IPS-18a (cell line): Measurements from ENCODE around the gene MRPL33.
"Not testable (repeated sequence)": the region's sequence is repeated elsewhere in the genome, so short reads cannot be mapped to it uniquely, and the experiment has no call there.

Source experiments
- H3K27ac ChIP-seq: one replicate; pipeline ENCODE4 v1.5.1; 2013; ENCODE audit warnings: low read length
- H3K27me3 ChIP-seq: one replicate; pipeline ENCODE4 v1.6.1; 2013; ENCODE audit warnings: mild to moderate bottlenecking, low read length; ENCODE audit not compliant: control insufficient read depth, insufficient read depth
- H3K36me3 ChIP-seq: one replicate; pipeline ENCODE4 v1.6.1; 2013; ENCODE audit warnings: low read depth, low read length; ENCODE audit not compliant: control insufficient read depth
- H3K4me1 ChIP-seq: one replicate; pipeline ENCODE4 v1.6.1; 2013; ENCODE audit warnings: low read depth, low read length; ENCODE audit not compliant: control insufficient read depth
- H3K4me3 ChIP-seq: one replicate; pipeline ENCODE4 v1.5.1; 2013; ENCODE audit warnings: low read length
- H3K9ac ChIP-seq: one replicate; pipeline ENCODE4 v1.6.1; 2013; ENCODE audit warnings: mild to moderate bottlenecking, low read length, moderate library complexity
- H3K9me3 ChIP-seq: one replicate; pipeline ENCODE4 v1.6.1; 2013; ENCODE audit warnings: low read depth, low read length; ENCODE audit not compliant: control insufficient read depth

MRPL33 gene

GRCh38 chr2:27730980-27731691, 40.4 kb upstream of the MRPL33 start:
- no peak overlapping the region for H3K27ac ChIP-seq
- H3K4me3 ChIP-seq, result no peak overlapping the region
- H3K9me3 ChIP-seq, result no peaks in the 10 kb centered on the region
- H3K27me3 ChIP-seq, result no peaks in the 10 kb centered on the region
- peaks cover 9% of the 10 kb centered on the region for H3K4me1 ChIP-seq
- no peak overlapping the region for H3K9ac ChIP-seq
- H3K36me3 ChIP-seq, result no peaks in the 10 kb centered on the region

GRCh38 chr2:27734305-27734704, 37.2 kb upstream of the MRPL33 start:
- no peak overlapping the region for H3K27ac ChIP-seq
- no peaks in the 10 kb centered on the region for H3K9me3 ChIP-seq
- no peak overlapping the region for H3K4me3 ChIP-seq
- no peak overlapping the region for H3K9ac ChIP-seq
- no peaks in the 10 kb centered on the region for H3K36me3 ChIP-seq
- no peaks in the 10 kb centered on the region for H3K27me3 ChIP-seq
- peaks cover 9% of the 10 kb centered on the region for H3K4me1 ChIP-seq

GRCh38 chr2:27735263-27735904, 36.1 kb upstream of the MRPL33 start:
- H3K27ac ChIP-seq, result no peak overlapping the region
- peak overlapping the region; percentile 61 for H3K9ac ChIP-seq
- H3K4me3 ChIP-seq, result peak overlapping the region; percentile 63

GRCh38 chr2:27736031-27736889, 35.3 kb upstream of the MRPL33 start:
- peaks cover 2% of the 10 kb centered on the region for H3K9me3 ChIP-seq
- H3K36me3 ChIP-seq, result no peaks in the 10 kb centered on the region
- no peak overlapping the region for H3K27ac ChIP-seq
- peak overlapping the region; percentile 61 for H3K9ac ChIP-seq
- H3K4me1 ChIP-seq, result peaks cover 9% of the 10 kb centered on the region
- H3K27me3 ChIP-seq, result no peaks in the 10 kb centered on the region
- H3K4me3 ChIP-seq, result peak overlapping the region; percentile 63

More at GRCh38 chr2:27735263-27735904, 36.1 kb upstream of the MRPL33 start:
- Histone ChIP-seq H3K27me3 (no peaks in the 10 kb centered on the region), H3K9me3 (no peaks in the 10 kb centered on the region), H3K4me1 (peaks cover 9% of the 10 kb centered on the region), H3K36me3 (no peaks in the 10 kb centered on the region)

- H3K9me3 ChIP-seq, result peaks cover 2% of the 10 kb centered on the region
- H3K27ac ChIP-seq, result no peak overlapping the region
- H3K36me3 ChIP-seq, result no peaks in the 10 kb centered on the region
- H3K9ac ChIP-seq, result no peak overlapping the region
- H3K4me1 ChIP-seq, result peaks cover 9% of the 10 kb centered on the region
- H3K4me3 ChIP-seq, result no peak overlapping the region
- H3K27me3 ChIP-seq, result no peaks in the 10 kb centered on the region
Measured at GRCh38 chr2:27736890-27737204, 34.7 kb upstream of the MRPL33 start.

- Histone ChIP-seq H3K4me1 (peaks cover 9% of the 10 kb centered on the region), H3K9me3 (peaks cover 2% of the 10 kb centered on the region), H3K9ac (no peak overlapping the region), H3K4me3 (no peak overlapping the region), H3K36me3 (no peaks in the 10 kb centered on the region), H3K27me3 (no peaks in the 10 kb centered on the region), H3K27ac (no peak overlapping the region)
Measured at GRCh38 chr2:27737676-27738348, 33.7 kb upstream of the MRPL33 start.

- H3K36me3 ChIP-seq, result no peaks in the 10 kb centered on the region
- no peaks in the 10 kb centered on the region for H3K27me3 ChIP-seq
- no peak overlapping the region for H3K4me3 ChIP-seq
- H3K9ac ChIP-seq, result no peak overlapping the region
- peaks cover 2% of the 10 kb centered on the region for H3K9me3 ChIP-seq
- no peak overlapping the region for H3K27ac ChIP-seq
- H3K4me1 ChIP-seq, result peaks cover 9% of the 10 kb centered on the region
Measured at GRCh38 chr2:27738349-27739057, 33.0 kb upstream of the MRPL33 start.

GRCh38 chr2:27739058-27739373, 32.5 kb upstream of the MRPL33 start:
- H3K4me1 ChIP-seq, result peaks cover 9% of the 10 kb centered on the region

GRCh38 chr2:27741673-27742072, 29.8 kb upstream of the MRPL33 start:
- Histone ChIP-seq H3K9me3 (peaks cover 2% of the 10 kb centered on the region), H3K27me3 (no peaks in the 10 kb centered on the region), H3K9ac (no peak overlapping the region), H3K4me3 (no peak overlapping the region), H3K4me1 (no peaks in the 10 kb centered on the region), H3K36me3 (no peaks in the 10 kb centered on the region), H3K27ac (no peak overlapping the region)

More at GRCh38 chr2:27739058-27739373, 32.5 kb upstream of the MRPL33 start:
- no peaks in the 10 kb centered on the region for H3K27me3 ChIP-seq
- H3K4me3 ChIP-seq, result no peak overlapping the region
- H3K9me3 ChIP-seq, result peaks cover 2% of the 10 kb centered on the region
- no peak overlapping the region for H3K9ac ChIP-seq
- H3K36me3 ChIP-seq, result no peaks in the 10 kb centered on the region
- H3K27ac ChIP-seq, result no peak overlapping the region

- Histone ChIP-seq H3K9ac (no peak overlapping the region), H3K27me3 (no peaks in the 10 kb centered on the region), H3K4me1 (no peaks in the 10 kb centered on the region), H3K27ac (no peak overlapping the region), H3K9me3 (peaks cover 2% of the 10 kb centered on the region), H3K4me3 (no peak overlapping the region), H3K36me3 (no peaks in the 10 kb centered on the region)
Measured at GRCh38 chr2:27742571-27742970, 28.9 kb upstream of the MRPL33 start.

GRCh38 chr2:27745494-27745893, 26.0 kb upstream of the MRPL33 start:
- H3K9me3 ChIP-seq, H3K9ac ChIP-seq, H3K4me1 ChIP-seq, H3K4me3 ChIP-seq, H3K36me3 ChIP-seq, H3K27me3 ChIP-seq, H3K27ac ChIP-seq: not testable (repeated sequence)
